ENCODE data around the gene ANKS1A. TPM values are rescaled to one million over a fixed set of nuclear protein-coding genes. Genes with fewer than 3 reads are reported as not detected.
A peak's percentile ranks its signal among the peaks of the same experiment; 100 is the strongest.

Gene ANKS1A
- total RNA-seq, 4 donors from 2014 or later, result 12.1 to 31.8 (median 24.1) TPM

DNA sequence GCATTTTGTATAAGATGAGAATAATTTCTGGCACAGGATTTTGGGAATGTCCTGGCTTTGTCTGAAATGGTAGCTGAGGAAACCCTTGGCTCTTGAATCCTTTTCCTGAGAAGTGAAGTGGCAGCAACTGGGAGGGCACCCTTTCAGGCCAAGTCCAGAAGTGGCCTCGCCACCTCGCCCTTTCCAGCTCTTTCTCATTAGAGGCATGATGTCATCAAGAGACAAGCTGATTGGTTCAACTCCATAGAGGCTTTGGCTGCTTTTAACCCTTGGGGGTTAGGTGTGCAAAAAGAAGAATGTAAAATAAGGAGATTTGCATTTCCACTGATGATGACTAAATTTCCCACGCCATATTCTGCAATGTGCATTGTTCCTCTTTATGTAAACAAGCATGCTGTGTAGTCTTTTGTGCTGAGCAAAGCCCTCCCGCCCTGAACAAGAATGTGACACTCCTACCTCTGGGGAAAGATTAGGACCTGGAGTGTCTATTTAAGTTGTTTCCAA, 135.5 kb downstream of the ANKS1A start:
- no peaks in the 10 kb centered on the region for H3K9me3 ChIP-seq
- H3K27me3 ChIP-seq, result no peaks in the 10 kb centered on the region
- H3K4me1 ChIP-seq, result no peaks in the 10 kb centered on the region
- peak overlapping the region in 1 of 2 donors; percentile 62 for H3K27ac ChIP-seq
- TF ChIP-seq CTCF (IDR thresholded peaks at IDR 0.05) (no peak), POLR2A (IDR thresholded peaks at IDR 0.05) (no peak)
- no peak for DNase-seq
- intact Hi-C loops (cut with DNase I; ENCODE audit: low total_unique reads), result no loop called here
- H3K4me3 ChIP-seq, result no peak overlapping the region
- no peaks in the 10 kb centered on the region for H3K36me3 ChIP-seq

DNA sequence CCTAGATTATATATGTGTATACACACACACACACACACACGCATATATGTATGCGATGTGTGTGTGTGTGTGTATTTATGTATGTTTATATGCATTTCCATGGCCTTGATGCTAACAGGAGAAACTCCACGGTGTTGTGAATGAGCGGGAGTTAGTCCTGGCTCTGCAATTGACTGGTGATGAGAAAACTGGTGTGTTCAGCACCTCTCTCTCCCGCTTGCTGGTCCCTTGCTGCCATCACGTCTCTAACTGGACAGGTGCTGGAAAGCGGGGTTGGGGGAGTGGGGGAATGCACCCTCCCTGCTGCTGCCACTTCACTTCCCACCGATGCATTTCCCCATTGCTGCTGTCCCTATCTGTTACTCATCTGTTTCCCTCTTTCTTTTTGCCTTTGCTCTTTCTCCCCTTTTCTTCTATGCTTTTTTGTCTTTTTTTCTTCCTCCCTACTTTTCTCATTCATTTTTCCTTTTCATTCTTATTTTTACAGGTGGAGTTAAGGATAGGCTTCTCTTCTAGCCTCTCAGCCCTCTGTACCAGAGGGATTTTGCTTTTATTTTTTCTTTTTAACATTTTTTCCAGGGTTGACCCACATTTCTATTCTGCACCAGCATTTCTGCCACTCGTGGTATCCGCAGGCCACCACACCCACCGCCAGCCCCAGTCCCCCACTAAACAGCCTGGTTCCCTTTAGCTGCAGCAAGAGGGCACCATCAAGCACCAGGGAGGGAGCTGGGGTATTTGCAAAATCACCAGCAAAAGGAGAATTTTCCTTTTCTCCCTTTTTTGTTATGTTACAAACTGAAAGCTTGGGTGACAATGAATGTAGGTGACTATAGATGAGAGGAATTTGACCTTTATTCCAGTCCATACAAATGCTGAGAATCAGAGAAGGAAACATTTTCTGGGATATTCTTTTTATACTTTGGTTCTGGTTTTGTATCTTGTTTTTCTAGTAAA, 136.5 kb downstream of the ANKS1A start:
- H3K9me3 ChIP-seq, result no peaks in the 10 kb centered on the region
- intact Hi-C loops (cut with DNase I; ENCODE audit: low total_unique reads), result no loop called here
- peak overlapping the region in 1 of 2 donors; percentile 62 for H3K27ac ChIP-seq
- TF ChIP-seq CTCF (IDR thresholded peaks at IDR 0.05) (no peak), POLR2A (IDR thresholded peaks at IDR 0.05) (no peak)
- DNase-seq, result no peak
- no peak overlapping the region for H3K4me3 ChIP-seq
- no peaks in the 10 kb centered on the region for H3K36me3 ChIP-seq
- H3K27me3 ChIP-seq, result no peaks in the 10 kb centered on the region
- H3K4me1 ChIP-seq, result no peaks in the 10 kb centered on the region

- no peaks in the 10 kb centered on the region for H3K4me1 ChIP-seq
- no peak for TF ChIP-seq CTCF (IDR thresholded peaks at IDR 0.05)
- TF ChIP-seq POLR2A (IDR thresholded peaks at IDR 0.05), result no peak
- H3K4me3 ChIP-seq, result no peak overlapping the region
- no peaks in the 10 kb centered on the region for H3K36me3 ChIP-seq
- intact Hi-C loops (cut with DNase I; ENCODE audit: low total_unique reads), result no loop called here
- no peaks in the 10 kb centered on the region for H3K9me3 ChIP-seq
- peak overlapping the region in 1 of 2 donors; percentile 7 for H3K27ac ChIP-seq
- DNase-seq, result no peak
- H3K27me3 ChIP-seq, result no peaks in the 10 kb centered on the region
These were observed 137.6 kb downstream of the ANKS1A start for GRCh38 chr6:35026434-35027222.

DNA sequence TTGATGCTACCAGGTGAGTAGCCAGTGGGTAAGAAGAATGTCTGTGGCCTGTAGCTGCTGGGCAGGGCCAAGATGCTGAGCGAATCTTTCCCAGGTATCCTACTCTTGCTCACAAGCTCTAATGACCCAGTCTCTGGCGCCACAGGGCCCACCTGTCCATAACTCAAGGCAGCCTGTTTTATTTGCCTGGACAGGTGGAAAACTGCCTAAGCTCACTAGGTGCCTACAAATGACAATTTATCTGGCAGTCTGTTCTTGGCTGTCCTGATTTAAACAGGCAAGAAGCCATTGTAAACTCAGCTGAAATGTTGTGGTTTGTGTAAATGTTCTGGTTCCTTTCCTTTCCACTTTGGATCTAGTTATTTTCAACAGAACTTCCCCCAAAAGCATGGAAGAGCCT, 138.8 kb downstream of the ANKS1A start:
- Histone ChIP-seq H3K9me3 (no peaks in the 10 kb centered on the region), H3K4me3 (no peak overlapping the region), H3K27ac (no peak overlapping the region), H3K27me3 (no peaks in the 10 kb centered on the region), H3K4me1 (no peaks in the 10 kb centered on the region), H3K36me3 (no peaks in the 10 kb centered on the region)
- TF ChIP-seq CTCF (IDR thresholded peaks at IDR 0.05), result no peak
- TF ChIP-seq POLR2A (IDR thresholded peaks at IDR 0.05), result no peak
- no peak for DNase-seq
- intact Hi-C loops (cut with DNase I; ENCODE audit: low total_unique reads), result no loop called here
